NCI-H1105 (cell line): ENCODE measurements around the gene RORC.

Experiments used
- DNase-seq: peaks from one replicate; lab custom pipeline; 2025; lab: John Stamatoyannopoulos, UW

Gene RORC

GRCh38 chr1:151825751-151826660 lies 5.6 kb downstream of the RORC start:
- no peak for DNase-seq

DNA sequence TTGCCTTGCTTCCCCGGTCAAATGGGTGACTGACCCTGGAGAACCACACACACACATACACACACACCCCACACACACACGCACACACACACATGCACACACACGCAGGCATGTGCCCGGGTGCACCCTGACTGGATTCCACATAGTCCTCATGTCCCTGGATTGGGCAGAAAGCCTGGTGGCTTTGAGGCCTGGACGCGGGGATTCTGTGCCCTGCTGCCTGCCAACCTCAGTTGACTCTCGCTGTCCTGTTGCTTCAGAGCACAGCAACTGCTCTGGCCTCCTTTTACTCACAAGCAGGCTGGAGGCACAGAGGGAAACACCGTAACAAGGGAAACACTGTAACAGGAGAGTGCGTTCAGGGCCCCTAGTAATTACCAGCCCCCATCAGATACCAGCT lies 6.4 kb downstream of the RORC start:
- no peak for DNase-seq

- no peak for DNase-seq
Observed at GRCh38 chr1:151823175-151823574, 8.4 kb downstream of the RORC start.

GRCh38 chr1:151822404-151822803 lies 9.2 kb downstream of the RORC start:
- no peak for DNase-seq

DNA sequence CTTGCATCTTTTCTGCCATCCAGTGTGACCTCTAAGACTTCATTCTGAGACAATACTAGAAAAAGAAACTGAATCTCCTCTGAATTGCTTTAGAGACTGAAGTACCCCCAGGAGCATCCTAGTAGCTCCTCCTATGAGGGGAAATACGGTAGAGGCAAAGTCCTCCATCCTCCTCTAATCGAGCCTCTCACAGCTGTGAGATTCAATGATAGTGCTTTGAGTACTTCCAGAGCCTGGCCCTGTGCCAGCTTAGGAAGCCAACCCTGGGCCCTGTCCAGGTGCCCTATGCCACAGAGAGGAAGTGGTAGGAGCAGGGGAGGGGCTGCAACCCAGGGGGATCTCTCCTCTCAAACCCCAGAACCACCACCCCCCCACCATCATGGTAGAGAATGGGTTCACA lies 10.7 kb downstream of the RORC start:
- peak; percentile 82 for DNase-seq

DNA sequence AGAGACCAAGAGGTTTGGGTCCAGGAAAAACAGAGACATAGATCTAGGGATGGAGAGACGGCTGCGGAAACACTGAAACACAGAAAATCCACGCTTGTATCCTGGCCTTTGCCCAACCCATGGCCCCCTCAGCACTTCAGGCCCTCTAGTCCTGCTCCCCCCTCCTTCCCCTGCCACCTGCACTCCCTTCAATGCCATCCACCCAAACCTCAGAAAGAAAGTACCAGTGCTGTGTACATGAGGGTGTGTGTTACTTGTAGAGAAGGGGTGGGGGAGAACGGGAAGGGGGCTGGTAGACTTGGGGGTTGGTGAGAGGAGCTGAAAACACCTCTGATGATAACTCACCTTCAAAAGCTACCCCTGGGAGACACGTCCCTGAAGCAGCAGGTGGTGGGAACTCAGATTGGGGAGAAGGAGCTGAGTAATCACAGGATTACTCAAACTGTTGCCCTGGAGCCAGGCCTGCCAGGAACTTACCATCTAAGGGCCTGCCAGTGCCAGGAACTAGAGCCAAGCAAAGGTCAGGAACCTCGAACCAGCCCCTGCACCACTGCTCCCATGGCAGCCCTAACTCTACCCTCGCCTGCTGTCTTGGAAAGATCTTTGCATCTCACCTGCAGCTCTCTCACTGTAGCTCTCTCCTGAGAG lies 11.5 kb downstream of the RORC start:
- DNase-seq = no peak

DNA sequence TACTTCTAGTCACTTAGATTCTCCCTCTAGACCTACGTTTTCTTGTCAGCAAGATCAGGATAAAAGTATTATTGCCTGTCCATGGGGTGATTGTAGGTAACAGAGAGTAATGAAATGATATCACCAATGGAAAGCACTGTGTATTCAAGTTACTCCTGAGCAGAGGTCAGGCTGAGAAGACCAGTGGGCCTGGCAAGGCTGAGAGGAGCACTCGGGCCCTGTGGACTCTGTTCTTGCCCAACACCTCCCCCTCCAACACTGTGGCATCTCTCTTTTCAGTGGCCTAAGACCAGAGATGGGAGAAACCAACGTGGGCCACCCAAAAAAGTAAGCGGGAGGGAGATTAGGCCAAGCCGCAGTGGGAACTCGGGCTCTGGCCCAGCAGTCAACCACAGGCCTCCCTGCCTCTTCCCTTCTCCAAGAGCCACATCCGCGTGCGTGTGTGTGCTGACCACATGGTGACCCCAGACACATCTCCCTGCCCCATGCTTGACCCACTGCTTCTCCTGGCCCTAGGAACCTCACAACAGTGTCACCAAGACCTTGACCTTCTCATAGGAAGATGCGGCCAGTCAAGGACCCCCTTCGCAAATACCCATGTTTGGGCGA lies 12.3 kb downstream of the RORC start:
- no peak for DNase-seq

DNA sequence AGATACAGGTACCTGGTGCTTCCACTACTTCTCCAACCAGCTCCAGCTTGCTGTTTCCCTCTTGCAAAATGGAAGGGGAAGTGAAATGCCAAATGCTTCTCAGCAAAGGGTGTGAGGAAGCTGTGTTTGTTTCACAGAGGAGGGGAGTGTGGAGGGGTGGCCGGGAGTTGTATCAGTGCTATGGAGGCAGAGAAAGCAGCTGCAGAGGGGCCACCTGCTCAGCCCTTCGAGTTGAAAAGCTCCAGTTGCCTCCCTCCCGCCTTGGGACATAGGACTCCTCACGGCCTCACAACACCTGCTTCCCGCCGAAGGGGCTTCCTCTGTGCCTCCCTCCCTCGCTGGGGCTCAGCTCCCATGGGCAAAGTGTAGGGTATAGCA lies 14.3 kb downstream of the RORC start:
- DNase-seq = no peak

GRCh38 chr1:151816548-151817352 lies 14.9 kb downstream of the RORC start:
- DNase-seq = no peak

- DNase-seq = no peak
Observed at GRCh38 chr1:151815716-151816327, 15.8 kb downstream of the RORC start.

DNA sequence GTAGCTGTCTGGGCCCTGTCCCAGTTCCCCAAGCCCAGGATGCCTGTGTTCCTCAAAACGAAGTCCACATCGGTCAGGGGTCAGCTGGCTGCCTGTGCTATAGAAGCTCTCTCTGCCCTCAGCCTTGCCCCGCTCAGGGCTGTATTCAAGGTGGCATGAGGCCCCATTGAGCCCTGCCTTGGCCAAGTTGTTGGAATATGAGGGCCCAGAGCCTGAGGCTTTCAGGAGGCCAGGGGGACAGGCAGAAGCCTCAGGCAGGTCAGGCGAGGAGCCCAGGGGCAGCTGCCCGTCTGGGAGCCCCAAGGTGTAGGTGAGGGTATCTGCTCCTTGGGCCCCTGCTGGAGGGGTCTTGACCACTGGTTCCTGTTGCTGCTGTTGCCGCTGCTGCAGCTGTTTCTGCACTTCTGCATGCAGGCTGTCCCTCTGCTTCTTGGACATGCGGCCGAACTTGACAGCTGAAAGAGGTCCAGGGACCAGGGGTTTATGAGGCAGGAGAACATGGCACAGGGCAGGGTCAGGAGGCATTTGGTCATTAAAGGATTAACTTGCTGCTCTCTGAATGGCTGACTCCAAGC lies 16.5 kb downstream of the RORC start:
- DNase-seq = no peak

DNA sequence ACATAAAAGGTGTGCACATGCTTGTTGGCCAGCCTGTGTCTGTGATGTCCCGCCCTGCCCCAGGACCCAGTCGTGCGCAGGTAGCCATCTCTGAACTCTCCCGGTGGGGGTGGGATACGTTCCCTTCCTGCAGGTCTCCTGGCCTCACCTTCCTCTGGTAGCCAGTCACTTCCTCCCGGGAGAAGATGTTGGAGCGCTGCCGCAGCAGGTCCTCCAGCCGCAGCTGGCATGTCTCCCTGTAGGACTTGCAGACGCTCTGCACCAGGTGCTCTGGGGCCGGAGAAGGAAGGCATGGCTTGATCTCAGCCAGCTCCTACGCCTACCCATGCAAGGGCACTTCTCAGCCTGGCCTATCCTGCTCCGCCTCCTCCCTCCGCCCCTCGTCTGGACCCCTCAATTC lies 17.2 kb downstream of the RORC start:
- no peak for DNase-seq

GRCh38 chr1:151813271-151813977 lies 18.2 kb downstream of the RORC start:
- no peak for DNase-seq

DNA sequence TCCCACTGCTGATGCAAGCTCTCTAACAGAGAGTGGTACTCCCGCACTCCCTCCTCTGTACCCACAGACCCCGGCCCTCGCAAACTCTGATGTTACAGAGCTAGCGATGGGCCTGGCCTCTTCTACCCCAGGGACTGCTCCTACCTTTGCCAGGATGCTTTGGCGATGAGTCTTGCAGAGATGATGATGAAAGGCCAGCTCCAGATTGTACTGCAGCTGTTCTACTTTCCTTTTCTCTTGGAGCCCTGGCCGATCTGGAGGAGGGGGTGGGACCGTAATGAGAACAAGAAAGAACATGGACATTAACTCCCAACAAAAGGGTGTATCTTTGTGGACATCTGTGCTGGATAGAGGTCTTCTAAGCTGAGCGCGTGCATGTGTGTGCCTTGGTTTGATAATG lies 20.4 kb downstream of the RORC start:
- no peak for DNase-seq

DNA sequence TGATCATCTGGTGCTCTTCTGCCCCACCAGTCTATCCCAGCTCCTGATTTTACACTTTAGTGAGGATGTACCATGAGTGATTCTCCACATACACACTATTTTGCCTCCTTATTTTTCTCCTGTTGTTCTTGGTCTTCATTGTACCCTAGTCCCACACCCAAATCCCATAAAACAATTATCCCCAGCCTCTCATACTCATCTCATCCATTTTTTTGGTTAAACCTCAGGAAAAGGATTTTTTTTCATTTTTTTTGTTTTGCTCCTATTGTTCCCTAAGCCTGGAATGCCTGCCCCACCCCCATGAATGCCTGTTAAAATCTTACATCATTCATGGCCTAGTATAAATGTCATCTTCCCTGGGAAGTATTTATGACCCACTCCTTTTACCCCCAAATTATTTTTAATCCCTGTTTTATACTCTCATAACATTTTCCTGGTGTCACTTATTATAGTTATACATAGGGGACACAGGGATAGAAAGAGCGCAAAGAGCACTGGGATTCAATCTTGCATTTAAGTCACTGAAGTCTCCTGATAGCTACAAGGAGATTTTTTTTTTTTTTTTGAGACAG lies 21.5 kb downstream of the RORC start:
- DNase-seq = no peak

GRCh38 chr1:151809290-151809984 lies 22.2 kb downstream of the RORC start:
- no peak for DNase-seq

- no peak for DNase-seq
Observed at GRCh38 chr1:151807766-151808165, 23.8 kb downstream of the RORC start.

- no peak for DNase-seq
Observed at GRCh38 chr1:151807131-151807530, 24.5 kb downstream of the RORC start.

DNA sequence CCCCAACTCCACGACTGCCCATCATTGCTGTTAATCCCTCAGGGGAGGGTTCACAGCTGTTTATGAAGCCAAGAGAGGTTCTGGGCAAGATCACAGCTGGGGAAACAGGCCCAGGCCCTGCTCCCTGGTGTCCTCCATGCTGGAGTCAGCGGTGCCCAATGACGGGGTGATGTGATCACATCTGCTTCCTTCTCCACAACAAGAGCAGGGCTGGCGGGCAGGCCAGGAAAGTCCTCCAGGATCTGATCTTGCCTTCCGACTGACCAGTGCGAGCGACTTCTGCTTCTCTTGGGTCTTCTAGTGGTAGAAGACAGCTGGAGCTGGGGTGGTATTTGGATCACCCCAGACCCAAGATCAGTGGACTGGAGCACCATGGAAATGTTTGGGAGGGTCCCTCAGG lies 25.4 kb downstream of the RORC start:
- no peak for DNase-seq
